SK-N-SH treated with all-trans-retinoic acid at 6 μM for 48 hours (cell line): ENCODE results near the gene APOO.

Experiments used
- ARNTL ChIP-seq: fragments of 450-650 bp; formaldehyde crosslinking; IDR thresholded peaks from 2 replicates; pipeline ENCODE4 v1.5.0; 2020; ENCODE audit warnings: low read depth, mild to moderate bottlenecking, moderate library complexity, borderline replicate concordance
- CREB5 ChIP-seq: fragments of 250-450 bp; sonication (Bioruptor Pico); IDR thresholded peaks from 2 replicates; pipeline ENCODE4 v1.5.1; 2020; ENCODE audit warnings: low read depth, mild to moderate bottlenecking, moderate library complexity
- CSDC2 ChIP-seq: fragments of 250-450 bp; sonication (Bioruptor Pico); IDR thresholded peaks from 2 replicates; pipeline ENCODE4 v1.5.0; 2020; ENCODE audit warnings: mild to moderate bottlenecking, moderate library complexity
- ISL1 ChIP-seq: fragments of 250-450 bp; sonication (Bioruptor Pico); IDR thresholded peaks from 2 replicates; pipeline ENCODE4 v2.1.2; 2022; ENCODE audit warnings: mild to moderate bottlenecking, moderate library complexity
- OSR1 ChIP-seq: fragments of 250-450 bp; sonication (Bioruptor Pico); IDR thresholded peaks from 2 replicates; pipeline ENCODE4 v1.8.0; 2022; ENCODE audit warnings: moderate library complexity, mild to moderate bottlenecking, inconsistent platforms
- PATZ1 ChIP-seq: fragments of 250-450 bp; sonication (Bioruptor Pico); IDR thresholded peaks from 2 replicates; pipeline ENCODE4 v1.8.0; 2020; ENCODE audit warnings: mild to moderate bottlenecking, moderate library complexity, borderline replicate concordance
- PPARA ChIP-seq: fragments of 250-450 bp; sonication (Bioruptor Pico); IDR thresholded peaks from 2 replicates; pipeline ENCODE4 v1.5.0; 2020; ENCODE audit warnings: mild to moderate bottlenecking, borderline replicate concordance
- SNAI2 ChIP-seq: fragments of 250-450 bp; sonication (Bioruptor Pico); IDR thresholded peaks from 2 replicates; pipeline ENCODE4 v1.5.0; 2020; ENCODE audit warnings: mild to moderate bottlenecking, moderate library complexity
- ZC3H10 ChIP-seq: fragments of 250-450 bp; sonication (Bioruptor Pico); IDR thresholded peaks from 2 replicates; pipeline ENCODE4 v1.5.1; 2021; ENCODE audit warnings: mild to moderate bottlenecking, moderate library complexity
- ZFP3 ChIP-seq: fragments of 250-450 bp; sonication (Bioruptor Pico); IDR thresholded peaks from 2 replicates; pipeline ENCODE4 v1.5.0; 2020; ENCODE audit warnings: mild to moderate bottlenecking, moderate library complexity
- ZFP30 ChIP-seq: fragments of 450-650 bp; formaldehyde crosslinking; IDR thresholded peaks from 2 replicates; pipeline ENCODE4 v1.5.0; 2022; ENCODE audit warnings: mild to moderate bottlenecking, moderate library complexity
- ZNF70 ChIP-seq: fragments of 450-650 bp; formaldehyde crosslinking; IDR thresholded peaks from 2 replicates; pipeline ENCODE4 v1.5.0; 2020; ENCODE audit warnings: mild to moderate bottlenecking, moderate library complexity
- ZNF8 ChIP-seq: fragments of 450-650 bp; formaldehyde crosslinking; IDR thresholded peaks from 2 replicates; pipeline ENCODE4 v1.5.0; 2020; ENCODE audit warnings: mild to moderate bottlenecking, moderate library complexity

GRCh38 chrX:23901805-23902204, 5.9 kb downstream of the APOO start:
- TF ChIP-seq CREB5 (CRISPR knock-in tag), result no peak
- TF ChIP-seq ISL1 (CRISPR knock-in tag), result no peak
- TF ChIP-seq OSR1 (CRISPR knock-in tag), result no peak
- no peak for TF ChIP-seq ZNF70
- TF ChIP-seq SNAI2 (CRISPR knock-in tag), result no peak
- TF ChIP-seq ZFP30 (CRISPR knock-in tag), result no peak
- no peak for TF ChIP-seq PPARA (CRISPR knock-in tag)
- no peak for TF ChIP-seq PATZ1
- TF ChIP-seq CSDC2 (CRISPR knock-in tag), result no peak
- no peak for TF ChIP-seq ZNF8 (CRISPR knock-in tag)
- TF ChIP-seq ZC3H10 (CRISPR knock-in tag), result no peak
- TF ChIP-seq ZFP3 (CRISPR knock-in tag), result no peak
- TF ChIP-seq ARNTL (CRISPR knock-in tag), result no peak
